ENCODE data around the gene FAM111B. TPM values are rescaled to one million over a fixed set of nuclear protein-coding genes. Genes with fewer than 3 reads are reported as not detected.

FAM111B gene
- total and polyA plus RNA-seq, 4 donors = 0.08 to 2.6 (median 1.4) TPM

DNA sequence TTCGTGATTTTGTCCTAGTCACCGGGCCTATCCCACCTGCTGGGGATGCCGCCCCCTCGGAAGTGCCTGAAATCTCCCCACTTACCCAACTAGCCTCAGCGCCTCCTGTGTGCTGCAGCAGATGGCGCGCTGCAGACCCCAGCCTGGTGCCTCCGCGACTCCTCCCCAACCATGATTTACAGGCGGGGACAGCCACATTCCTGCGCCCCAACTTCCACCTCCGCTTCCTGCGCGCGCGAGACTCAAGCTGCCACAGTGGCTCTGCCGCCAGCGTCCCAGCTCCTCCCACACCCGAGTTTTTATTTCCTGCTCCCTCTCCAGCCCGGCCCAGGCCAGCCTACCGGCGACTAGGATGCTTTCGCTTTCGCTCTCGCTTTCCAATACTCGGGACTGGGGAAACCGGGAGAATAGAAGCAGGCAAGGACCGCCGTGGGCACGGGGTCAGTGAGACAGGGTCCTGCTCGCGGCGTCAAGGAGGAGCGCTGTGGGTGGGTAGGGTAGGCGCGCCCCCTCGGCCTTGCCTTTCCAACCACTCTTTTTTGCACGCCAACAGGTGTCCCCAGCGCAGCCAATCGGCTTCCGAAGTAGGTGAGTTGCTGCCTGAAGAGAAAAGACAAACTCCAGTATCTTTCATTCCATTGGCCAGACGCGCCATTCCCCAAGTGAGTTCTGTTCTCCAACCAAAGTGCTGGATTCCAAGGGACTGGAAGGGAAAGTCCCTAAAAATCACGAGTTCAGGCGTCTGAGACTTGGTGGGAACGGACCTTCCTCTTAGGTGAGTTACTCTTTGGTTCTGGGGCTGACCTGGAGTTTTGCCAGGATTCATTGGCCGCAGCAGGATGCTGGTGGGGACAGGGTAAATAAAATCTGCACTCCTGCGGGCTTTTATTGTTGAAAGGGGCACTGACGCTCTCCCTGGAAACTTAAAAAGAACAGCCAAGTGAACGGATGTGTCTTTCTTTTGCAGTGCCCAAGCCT is 35.8 kb downstream of the FAM111B start, which contains the start of gene FAM111A (continued):
- TF ChIP-seq, protein P1, sequence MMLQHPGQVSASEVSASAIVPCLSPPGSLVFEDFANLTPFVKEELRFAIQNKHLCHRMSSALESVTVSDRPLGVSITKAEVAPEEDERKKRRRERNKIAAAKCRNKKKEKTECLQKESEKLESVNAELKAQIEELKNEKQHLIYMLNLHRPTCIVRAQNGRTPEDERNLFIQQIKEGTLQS (IDR thresholded peaks at IDR 0.05) = no peak
- TF ChIP-seq GABPA (IDR thresholded peaks at IDR 0.05 in 1 of 2, conservative IDR thresholded peaks at IDR 0.05 in 1 of 2) (peak; percentile 24 to 83), HNF4A (conservative IDR thresholded peaks at IDR 0.05) (peak in 1 of 2 donors; percentile 14), FOXA2 (IDR thresholded peaks at IDR 0.05) (no peak)
- TF ChIP-seq, protein P2, sequence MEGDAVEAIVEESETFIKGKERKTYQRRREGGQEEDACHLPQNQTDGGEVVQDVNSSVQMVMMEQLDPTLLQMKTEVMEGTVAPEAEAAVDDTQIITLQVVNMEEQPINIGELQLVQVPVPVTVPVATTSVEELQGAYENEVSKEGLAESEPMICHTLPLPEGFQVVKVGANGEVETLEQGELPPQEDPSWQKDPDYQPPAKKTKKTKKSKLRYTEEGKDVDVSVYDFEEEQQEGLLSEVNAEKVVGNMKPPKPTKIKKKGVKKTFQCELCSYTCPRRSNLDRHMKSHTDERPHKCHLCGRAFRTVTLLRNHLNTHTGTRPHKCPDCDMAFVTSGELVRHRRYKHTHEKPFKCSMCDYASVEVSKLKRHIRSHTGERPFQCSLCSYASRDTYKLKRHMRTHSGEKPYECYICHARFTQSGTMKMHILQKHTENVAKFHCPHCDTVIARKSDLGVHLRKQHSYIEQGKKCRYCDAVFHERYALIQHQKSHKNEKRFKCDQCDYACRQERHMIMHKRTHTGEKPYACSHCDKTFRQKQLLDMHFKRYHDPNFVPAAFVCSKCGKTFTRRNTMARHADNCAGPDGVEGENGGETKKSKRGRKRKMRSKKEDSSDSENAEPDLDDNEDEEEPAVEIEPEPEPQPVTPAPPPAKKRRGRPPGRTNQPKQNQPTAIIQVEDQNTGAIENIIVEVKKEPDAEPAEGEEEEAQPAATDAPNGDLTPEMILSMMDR (IDR thresholded peaks at IDR 0.05; ENCODE audit: low read depth, low read length, missing input control) = peak; percentile 16

DNA sequence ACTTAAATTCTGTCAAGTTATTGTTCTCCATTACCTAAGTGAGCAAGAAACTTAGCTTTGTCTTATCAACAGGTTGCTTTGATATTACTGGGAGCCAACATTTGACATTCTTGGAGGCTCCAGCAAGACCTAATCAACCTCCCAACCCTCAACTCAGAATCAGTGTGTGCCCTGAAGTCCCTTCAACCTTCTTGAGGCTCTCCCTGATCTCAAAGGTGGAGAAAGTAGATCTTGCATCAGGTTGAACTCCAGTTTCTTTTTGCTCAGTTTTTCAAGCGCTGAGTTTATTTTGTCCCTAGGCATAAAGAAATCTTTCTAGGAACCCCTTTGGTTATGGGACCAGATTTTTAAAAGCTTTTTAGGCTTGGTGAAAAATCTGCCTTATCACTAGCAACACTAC is 37.1 kb downstream of the FAM111B start:
- Histone ChIP-seq H3K4me1 (ENCODE audit: control insufficient read depth in 4 of 4, insufficient read depth in 4 of 4, low read length in 3 of 4) (peaks cover 5 to 35% (median 28%) of the 10 kb centered on the region in 4 donors), H3K9me3 (ENCODE audit: control insufficient read depth in 4 of 4, low read length in 3 of 4) (no peaks in the 10 kb centered on the region), H3K4me3 (ENCODE audit: low read depth in 1 of 3, low read length in 3 of 3) (peak overlapping the region in 2 of 3 donors; percentile 57 to 77), H3K9ac (ENCODE audit: low read depth in 1 of 2, low read length in 2 of 2) (peak overlapping the region; percentile 9 to 84), H3K27ac (ENCODE audit: low read depth in 1 of 2, low read length in 2 of 2) (peak overlapping the region; percentile 78 to 89), H3K27me3 (ENCODE audit: control insufficient read depth in 4 of 4, insufficient read depth in 4 of 4, low read length in 3 of 4) (no peaks in the 10 kb centered on the region), H3K36me3 (ENCODE audit: control insufficient read depth in 4 of 4, insufficient read depth in 3 of 4, low read depth in 1 of 4, low read length in 3 of 4) (peaks cover 0 to 6% (median 2%) of the 10 kb centered on the region in 4 donors)
- WGBS = 90% methylated on average over 1 of the region's 1 CpG
- no peak for DNase-seq (ENCODE audit: low spot score)
- TF ChIP-seq EGR1 (IDR thresholded peaks at IDR 0.05; ENCODE audit: low read depth in 2 of 2) = no peak
- TF ChIP-seq, protein P3, sequence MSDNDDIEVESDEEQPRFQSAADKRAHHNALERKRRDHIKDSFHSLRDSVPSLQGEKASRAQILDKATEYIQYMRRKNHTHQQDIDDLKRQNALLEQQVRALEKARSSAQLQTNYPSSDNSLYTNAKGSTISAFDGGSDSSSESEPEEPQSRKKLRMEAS (IDR thresholded peaks at IDR 0.05) = no peak
- TF ChIP-seq RAD21 (IDR thresholded peaks at IDR 0.05) = no peak
- TF ChIP-seq FOXA1 (IDR thresholded peaks at IDR 0.05) = no peak
- no peak for TF ChIP-seq SP1 (IDR thresholded peaks at IDR 0.05)
- no peak for TF ChIP-seq TAF1 (conservative IDR thresholded peaks at IDR 0.05)
- no peak for TF ChIP-seq YY1 (IDR thresholded peaks at IDR 0.05)
- TF ChIP-seq, protein P1 (IDR thresholded peaks at IDR 0.05) = no peak
- TF ChIP-seq HNF4G (IDR thresholded peaks at IDR 0.05) = no peak
- TF ChIP-seq NR2F2 (IDR thresholded peaks at IDR 0.05) = no peak
- no peak for TF ChIP-seq RXRA (IDR thresholded peaks at IDR 0.05)
- TF ChIP-seq, protein P2 (IDR thresholded peaks at IDR 0.05; ENCODE audit: low read depth, low read length, missing input control) = no peak
- TF ChIP-seq, protein P4, sequence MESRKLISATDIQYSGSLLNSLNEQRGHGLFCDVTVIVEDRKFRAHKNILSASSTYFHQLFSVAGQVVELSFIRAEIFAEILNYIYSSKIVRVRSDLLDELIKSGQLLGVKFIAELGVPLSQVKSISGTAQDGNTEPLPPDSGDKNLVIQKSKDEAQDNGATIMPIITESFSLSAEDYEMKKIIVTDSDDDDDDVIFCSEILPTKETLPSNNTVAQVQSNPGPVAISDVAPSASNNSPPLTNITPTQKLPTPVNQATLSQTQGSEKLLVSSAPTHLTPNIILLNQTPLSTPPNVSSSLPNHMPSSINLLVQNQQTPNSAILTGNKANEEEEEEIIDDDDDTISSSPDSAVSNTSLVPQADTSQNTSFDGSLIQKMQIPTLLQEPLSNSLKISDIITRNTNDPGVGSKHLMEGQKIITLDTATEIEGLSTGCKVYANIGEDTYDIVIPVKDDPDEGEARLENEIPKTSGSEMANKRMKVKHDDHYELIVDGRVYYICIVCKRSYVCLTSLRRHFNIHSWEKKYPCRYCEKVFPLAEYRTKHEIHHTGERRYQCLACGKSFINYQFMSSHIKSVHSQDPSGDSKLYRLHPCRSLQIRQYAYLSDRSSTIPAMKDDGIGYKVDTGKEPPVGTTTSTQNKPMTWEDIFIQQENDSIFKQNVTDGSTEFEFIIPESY (IDR thresholded peaks at IDR 0.05) = no peak
- TF ChIP-seq HNF4A (conservative IDR thresholded peaks at IDR 0.05) = no peak

Measured in liver (tissue), 9 donors.